GM19351 (cell line): ENCODE data around the gene TGFBR2.

Experiments used
- ATAC-seq: cut with Tn5 transposase; IDR thresholded peaks from one replicate; pipeline ENCODE4 v1.9.1; 2021; ENCODE audit warnings: mild to moderate bottlenecking, moderate library complexity; ENCODE audit not compliant: unreplicated experiment

Gene TGFBR2

DNA sequence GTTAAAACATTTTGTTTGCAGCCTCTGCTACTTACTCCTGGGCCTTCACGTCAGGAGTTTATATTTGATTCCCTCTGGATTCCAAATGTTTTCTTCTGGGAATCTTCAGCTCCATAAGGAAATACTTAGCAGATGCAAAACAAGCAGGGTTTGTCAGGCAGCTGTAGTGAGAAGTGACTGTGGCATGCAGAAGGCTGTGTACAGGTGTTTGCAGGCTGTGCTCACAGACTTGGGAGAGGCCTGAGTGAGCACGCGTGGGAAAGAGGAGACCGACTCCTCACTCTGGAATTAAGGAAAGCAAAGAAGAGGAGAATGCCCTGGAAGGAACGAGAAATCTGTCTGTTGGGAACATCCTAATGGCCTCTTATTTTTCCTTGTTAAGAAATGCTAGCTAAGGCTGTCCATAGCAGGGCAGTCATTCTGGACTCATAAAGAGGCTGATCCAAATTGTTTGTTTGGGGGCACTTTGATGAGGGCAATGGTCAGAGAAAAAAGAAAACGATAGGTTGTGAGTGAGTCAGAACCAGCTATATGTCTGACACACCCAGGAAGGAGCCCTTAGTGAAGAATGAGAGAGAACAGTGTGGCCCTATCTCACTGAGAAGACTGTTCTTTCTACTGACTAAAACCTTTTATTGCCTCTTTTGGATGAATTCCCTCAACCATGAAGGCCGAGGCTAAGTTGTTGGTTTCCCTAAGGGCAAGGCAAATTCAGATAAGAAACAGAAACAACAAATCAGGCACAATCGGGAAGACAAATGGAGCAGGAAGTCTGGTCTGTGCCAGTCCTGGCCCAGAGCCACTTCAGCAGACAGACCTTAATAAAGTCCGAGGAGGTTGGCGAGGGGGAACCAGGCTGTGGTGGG lies 82.6 kb downstream of the TGFBR2 start:
- no peak for ATAC-seq

DNA sequence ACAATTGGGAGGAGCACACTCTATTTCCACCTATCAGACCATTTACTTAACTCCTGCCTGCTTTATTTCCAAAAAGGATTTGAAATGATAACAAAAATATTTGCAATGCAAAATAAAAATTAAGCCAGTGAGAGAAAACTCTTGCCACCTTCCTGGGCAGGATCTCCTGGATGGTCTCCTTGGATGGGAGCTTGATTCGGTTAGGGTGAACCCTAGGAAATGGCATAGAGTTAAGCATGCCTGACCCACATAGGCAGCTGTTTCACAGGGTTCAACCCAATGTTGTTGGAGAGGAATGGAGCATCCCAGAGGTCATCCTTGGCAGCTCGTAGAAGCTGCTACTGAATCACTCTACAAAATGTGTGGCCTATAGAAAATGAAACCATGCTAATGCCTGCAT lies 83.8 kb downstream of the TGFBR2 start:
- ATAC-seq, result no peak

DNA sequence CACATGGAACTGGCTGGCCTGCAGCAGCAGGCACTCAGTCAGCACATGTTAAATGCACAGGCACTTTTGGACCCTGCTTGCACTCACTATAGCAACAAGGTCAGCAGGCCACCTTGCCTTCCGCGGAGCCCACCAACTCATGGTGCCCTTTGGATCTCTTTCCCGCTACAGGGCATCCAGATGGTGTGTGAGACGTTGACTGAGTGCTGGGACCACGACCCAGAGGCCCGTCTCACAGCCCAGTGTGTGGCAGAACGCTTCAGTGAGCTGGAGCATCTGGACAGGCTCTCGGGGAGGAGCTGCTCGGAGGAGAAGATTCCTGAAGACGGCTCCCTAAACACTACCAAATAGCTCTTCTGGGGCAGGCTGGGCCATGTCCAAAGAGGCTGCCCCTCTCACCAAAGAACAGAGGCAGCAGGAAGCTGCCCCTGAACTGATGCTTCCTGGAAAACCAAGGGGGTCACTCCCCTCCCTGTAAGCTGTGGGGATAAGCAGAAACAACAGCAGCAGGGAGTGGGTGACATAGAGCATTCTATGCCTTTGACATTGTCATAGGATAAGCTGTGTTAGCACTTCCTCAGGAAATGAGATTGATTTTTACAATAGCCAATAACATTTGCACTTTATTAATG lies 85.0 kb downstream of the TGFBR2 start:
- ATAC-seq, result no peak

DNA sequence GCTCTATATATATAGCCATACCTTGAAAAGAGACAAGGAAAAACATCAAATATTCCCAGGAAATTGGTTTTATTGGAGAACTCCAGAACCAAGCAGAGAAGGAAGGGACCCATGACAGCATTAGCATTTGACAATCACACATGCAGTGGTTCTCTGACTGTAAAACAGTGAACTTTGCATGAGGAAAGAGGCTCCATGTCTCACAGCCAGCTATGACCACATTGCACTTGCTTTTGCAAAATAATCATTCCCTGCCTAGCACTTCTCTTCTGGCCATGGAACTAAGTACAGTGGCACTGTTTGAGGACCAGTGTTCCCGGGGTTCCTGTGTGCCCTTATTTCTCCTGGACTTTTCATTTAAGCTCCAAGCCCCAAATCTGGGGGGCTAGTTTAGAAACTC lies 85.5 kb downstream of the TGFBR2 start:
- no peak for ATAC-seq

DNA sequence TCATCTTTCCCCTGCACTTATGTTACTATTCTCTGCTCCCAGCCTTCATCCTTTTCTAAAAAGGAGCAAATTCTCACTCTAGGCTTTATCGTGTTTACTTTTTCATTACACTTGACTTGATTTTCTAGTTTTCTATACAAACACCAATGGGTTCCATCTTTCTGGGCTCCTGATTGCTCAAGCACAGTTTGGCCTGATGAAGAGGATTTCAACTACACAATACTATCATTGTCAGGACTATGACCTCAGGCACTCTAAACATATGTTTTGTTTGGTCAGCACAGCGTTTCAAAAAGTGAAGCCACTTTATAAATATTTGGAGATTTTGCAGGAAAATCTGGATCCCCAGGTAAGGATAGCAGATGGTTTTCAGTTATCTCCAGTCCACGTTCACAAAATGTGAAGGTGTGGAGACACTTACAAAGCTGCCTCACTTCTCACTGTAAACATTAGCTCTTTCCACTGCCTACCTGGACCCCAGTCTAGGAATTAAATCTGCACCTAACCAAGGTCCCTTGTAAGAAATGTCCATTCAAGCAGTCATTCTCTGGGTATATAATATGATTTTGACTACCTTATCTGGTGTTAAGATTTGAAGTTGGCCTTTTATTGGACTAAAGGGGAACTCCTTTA lies 86.2 kb downstream of the TGFBR2 start:
- no peak for ATAC-seq

DNA sequence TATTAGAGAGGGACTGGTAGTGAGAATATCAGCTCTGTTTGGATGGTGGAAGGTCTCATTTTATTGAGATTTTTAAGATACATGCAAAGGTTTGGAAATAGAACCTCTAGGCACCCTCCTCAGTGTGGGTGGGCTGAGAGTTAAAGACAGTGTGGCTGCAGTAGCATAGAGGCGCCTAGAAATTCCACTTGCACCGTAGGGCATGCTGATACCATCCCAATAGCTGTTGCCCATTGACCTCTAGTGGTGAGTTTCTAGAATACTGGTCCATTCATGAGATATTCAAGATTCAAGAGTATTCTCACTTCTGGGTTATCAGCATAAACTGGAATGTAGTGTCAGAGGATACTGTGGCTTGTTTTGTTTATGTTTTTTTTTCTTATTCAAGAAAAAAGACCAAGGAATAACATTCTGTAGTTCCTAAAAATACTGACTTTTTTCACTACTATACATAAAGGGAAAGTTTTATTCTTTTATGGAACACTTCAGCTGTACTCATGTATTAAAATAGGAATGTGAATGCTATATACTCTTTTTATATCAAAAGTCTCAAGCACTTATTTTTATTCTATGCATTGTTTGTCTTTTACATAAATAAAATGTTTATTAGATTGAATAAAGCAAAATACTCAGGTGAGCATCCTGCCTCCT lies 87.2 kb downstream of the TGFBR2 start:
- peak; percentile 93 for ATAC-seq

DNA sequence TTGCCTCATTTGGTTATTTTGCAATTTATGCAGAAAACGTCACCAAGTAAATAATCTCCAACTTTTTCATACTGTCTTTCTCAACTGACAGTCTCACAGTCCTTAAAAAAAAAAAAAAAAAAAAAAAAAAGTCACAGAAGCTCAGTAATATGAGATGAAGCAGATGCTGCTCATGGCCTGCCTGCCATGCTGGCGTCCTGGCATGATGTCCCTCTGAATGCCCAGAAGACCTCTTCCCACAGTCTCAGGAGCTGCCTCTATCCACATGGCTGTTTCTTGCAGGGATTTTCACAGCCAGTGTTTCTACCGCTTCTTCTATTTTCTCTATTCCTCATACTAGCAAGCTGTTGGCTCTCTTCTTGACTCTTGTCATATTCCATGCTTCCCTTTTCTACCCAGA lies 87.7 kb downstream of the TGFBR2 start:
- no peak for ATAC-seq

DNA sequence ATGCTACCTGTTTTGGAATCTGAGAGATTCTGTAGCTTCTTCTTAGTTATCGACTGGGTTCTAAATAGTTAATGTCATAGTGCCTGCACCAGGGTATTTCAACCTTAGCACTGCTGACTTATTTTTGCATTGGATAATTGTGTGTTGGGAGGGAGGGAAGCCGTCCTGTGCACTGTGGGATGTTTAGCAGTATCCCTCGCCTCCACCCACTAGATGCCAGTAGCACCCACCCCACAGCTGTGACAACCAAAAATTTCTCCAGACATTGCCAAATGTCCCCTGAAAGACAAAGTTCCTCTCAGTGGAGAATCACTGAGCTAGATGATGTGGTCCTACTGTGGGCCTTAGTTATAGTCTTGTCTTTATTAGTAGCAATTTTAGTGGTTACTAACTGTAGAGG lies 88.3 kb downstream of the TGFBR2 start:
- no peak for ATAC-seq

DNA sequence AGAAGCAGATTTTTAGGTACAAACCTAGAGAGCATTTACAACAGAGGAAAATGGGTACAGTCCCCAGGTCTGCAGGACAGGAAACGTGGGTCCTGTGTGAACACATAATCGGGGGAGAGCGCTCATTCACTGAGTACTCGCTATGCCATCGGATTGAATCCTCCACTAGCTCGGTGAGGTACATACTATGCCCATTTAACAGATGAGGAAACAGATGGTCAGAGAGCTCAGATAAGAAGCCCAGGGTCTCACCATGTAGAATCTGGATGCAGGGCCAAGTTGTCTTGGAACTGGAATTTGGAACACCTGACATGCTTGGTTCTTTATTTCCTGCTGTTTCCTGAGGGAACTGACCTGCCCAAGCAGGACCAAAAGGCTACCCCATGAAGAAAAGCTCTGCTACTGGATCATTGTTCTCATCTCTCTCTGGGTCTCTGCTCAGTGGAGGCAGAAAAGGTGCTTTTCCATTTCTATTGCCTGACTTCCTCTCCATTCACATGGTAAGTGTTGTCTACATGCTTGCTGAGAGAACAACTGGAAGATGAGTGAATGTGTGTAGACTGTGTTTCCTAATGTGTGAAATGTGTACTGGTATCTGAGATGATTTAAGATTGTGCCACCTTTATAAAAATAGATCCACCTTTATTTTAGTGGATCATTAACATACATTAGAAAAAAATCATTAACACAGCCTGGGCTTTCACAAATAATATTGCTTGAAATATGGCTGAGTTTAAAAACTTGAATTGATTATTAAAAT lies 89.1 kb downstream of the TGFBR2 start:
- no peak for ATAC-seq

DNA sequence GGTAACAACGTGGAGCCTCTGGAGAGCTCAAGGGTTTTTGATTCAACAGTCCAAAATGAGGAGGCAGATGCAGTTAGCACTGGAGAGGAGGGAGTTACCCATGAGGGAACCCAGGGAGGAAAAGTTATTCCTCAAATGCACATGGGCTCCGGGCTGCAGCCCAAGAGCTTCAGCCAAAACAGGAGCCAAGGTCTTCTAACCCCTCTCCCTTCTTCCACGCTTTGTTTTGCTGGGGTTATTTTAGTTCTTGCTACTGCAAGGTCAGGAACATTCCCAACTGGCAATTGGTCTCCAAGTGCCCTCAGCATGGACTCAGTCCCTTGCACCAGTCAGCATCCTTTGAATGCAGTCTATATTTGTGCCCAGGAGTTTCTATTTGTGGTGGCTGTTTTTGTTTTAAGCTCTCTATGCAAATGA lies 90.0 kb downstream of the TGFBR2 start:
- ATAC-seq, result no peak

DNA sequence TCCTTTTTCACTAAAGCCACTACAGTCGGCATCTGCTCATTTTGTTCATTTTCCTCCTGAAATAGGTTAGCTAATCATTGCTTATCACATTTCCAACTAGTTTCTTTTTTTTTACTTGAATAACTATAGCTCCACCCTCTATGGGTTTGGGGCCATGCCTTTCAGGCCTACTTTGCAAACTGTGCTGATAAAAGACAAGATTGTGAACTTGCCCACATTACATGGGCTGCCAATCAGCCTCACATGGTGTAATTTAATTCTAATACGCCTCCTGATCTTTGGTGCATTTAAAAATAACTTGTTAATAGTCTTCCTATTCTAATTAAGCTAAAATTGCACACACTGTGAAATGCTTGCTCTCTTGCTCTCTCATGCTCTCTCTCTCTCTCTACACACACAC lies 90.5 kb downstream of the TGFBR2 start:
- no peak for ATAC-seq

DNA sequence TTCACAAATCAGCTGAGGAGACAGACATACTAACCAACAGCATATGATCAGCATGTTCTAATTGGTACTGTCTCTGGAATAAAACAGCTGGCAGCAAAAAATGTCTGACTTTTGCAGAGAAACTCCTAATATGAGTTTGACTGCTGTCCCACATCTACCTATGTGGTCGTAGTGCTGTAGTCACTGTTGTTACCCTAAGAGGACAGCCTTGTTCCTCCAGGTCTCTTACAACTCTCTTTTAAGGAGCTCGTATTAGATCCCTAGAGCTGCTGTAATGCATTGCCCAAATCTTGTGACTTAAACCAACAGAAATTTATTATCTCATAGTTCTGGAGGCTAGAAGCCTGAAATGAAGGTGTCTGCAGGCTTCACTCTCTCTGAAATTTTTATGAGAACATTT lies 92.1 kb downstream of the TGFBR2 start:
- ATAC-seq, result no peak

DNA sequence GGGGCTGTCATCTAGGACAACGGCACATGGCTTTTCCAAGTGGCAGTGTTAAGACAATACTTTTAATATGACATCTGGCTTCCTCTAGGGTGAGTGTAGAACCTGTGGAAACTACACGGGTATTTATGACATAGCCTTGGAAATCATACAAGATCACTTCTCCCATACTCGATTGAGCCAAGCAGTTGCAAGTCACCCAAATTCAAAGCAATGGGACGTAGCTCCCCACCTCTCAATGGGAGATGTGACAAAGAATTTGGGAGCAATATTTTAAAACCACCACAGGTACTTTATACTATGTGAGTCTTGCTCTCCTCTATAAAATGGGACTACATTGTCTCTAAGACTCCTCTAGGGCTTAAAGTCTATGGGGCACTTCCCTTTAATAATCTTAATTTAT lies 93.5 kb downstream of the TGFBR2 start:
- ATAC-seq, result no peak

DNA sequence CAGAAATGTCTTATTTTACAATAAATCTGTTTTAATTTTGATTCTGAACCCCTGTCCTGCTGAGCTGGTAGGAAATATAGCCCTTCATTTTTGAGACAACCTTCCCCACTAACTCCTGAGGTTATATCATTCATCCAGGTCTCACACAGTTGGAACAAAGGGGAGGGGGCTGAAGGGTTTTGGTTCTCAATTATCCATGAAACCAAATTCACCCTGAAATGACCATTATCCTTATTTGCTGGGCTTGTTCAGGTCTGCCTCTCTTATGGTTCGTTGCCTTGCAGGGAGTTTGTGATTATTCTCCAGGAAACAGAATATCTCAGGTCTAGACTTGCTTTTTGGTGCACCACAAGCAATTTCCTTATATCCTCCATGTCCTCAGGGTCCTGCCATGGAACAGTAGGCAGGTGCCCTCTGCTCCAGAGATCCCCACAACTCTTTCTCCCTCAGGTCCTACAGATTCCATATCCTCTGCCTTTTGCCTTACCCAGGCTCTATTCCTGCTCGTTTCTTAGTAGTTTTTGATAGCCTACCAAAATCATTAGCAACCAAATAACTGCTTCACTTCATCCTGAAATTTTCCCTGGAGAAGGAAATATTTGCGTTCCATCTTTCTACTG lies 94.4 kb downstream of the TGFBR2 start:
- ATAC-seq, result no peak

DNA sequence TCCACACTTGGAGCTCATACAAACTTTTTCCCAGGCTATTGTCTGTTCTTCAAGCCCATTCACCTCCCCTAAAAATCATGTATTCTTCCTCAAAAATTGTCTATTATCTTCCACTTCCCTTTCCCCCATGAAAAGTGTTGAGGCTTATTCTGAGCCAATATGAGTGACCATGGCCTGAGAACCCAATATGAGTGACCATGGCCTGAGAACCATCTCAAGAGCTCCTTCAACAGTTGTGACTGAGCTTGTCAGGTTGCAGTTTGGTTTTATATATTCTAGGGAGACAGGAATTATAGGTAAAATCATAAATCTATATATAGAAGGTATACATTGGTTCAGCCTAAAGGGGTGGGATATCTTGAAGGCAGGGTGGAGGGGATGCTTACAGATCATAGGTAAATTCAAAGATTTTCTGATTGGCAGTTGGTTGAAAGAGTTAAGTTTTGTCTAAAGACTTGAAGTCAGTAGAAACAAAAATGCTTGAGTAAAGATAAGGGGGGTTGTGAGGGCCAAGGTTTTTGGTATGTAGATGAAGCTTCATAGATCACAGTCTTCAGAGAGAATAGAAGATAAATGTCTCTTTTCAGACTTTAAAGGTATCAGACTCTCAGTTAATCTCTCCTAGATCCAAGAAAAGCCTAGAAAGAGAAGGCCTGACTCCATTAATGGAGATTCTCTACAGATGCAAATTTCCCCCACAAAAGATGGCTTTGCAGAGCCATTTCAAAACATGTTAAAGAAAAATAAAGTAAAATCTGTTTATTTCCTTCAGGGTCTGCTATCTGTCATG lies 95.8 kb downstream of the TGFBR2 start:
- ATAC-seq, result no peak

DNA sequence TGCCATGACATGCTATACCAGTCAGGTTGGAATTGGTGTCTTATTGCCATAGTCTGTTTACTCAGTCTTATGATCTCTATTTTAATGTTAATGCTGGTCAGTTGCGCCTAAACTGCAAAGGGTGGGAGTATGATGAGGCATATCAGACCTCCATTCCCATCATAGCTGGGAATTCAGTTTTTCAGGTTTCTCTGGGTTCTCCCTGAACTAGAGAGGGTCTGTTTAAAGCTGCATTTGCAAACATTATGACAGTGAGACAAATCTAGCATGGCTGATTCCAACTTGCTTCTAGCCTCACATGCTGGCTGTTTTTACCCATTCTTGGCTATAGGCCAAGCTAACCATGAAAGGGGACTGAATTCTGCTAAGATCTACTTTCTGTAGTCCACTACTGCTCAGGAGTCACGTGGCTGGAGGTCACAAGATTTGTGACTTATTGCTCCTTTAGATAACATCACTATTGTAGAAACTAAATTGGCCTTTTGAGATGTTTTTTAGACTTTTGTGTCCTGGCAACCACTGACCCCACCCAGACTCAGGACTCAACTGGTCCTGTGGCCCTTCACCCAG lies 96.5 kb downstream of the TGFBR2 start:
- ATAC-seq, result no peak

DNA sequence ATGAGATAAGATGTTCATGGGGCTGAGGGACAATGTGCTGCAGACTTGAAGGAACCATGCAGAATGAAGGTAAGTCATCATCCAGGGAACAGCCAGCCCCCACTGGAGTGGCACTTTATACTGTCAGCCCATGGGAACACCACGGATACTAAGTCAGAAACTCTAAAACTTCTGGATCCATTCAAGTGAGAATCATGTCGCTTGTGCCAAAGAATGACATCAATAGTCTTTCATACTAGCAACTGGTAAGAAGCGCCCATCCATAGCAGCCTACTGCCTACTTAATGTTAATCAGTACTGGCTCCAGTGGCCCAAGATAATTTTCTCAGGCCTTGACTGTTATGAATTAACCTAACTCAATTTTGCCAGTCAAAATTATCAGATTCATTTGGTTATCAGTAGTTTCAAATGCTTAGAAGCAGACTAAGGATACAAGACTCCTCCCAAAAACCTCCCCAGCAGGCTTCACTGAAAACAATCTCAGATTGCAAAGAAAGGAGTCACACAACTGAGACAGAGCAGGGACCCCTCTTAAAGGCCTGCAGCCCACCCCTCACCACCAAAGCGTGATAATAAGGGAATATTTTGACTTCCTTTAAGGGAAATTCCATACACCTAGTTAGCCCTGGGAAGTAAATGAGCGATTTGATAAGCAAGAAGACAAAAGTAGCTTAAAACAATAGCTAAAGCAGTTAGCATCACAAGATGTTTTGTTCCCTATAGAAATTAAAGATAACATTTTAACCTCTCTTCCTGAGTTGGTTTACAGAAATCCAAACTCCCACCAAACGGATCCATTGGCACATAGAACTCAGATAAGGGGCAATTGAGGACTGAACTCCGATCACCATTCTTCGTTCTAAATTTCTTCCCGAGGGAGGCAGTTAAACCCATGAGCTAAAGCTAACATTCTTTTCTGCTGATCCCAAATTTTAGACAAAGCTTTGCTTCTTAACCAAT lies 98.8 kb downstream of the TGFBR2 start:
- no peak for ATAC-seq

DNA sequence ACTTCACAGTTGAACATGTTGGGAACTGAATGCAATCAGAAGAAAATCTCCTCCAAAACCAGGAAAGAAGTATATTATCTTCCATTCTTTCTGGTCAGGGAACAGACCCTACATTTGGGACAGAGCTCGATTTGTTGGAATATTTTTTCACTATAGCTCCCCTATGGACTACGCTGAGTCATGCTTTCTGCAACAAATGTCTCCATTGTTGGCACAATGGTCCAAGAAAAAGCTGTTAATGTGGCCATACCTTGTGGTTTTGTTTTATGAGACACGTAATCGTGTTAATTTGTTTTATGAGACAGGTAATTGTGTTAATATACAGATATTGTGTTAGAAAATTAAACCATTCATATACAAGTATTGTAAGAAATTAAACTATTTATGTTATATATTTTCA lies 101.4 kb downstream of the TGFBR2 start:
- no peak for ATAC-seq
